ENCODE data around the gene NOD2. TPM values are rescaled to one million over a fixed set of nuclear protein-coding genes. Genes with fewer than 3 reads are reported as not detected.
A peak's percentile ranks its signal among the peaks of the same experiment; 100 is the strongest.

The NOD2 gene
- total RNA-seq, 1 donor from 2014 or later: 8.3 TPM

GRCh38 chr16:50664270-50664669 lies 29.1 kb upstream of the NOD2 start:
- H3K27me3 Mint-ChIP-seq: no peaks in the 10 kb centered on the region
- H3K4me3 Mint-ChIP-seq: no peak overlapping the region
- intact Hi-C loops (cut with micrococcal nuclease): loop anchor here (10.0 kb wide), 1 partner anchor 119 kb away; the partner anchor contains the start of gene NKD1

GRCh38 chr16:50665128-50665878 lies 28.1 kb upstream of the NOD2 start:
- H3K9me3 Mint-ChIP-seq: peaks cover 4% of the 10 kb centered on the region
- H3K4me3 Mint-ChIP-seq: peak overlapping the region; percentile 71
- intact Hi-C loops (cut with micrococcal nuclease): loop anchor here (1.0 to 10.0 kb wide), 5 partner anchors 121 to 638 kb away; partner anchors contain the start of genes BRD7, CNEP1R1 and NKD1
- H3K27me3 Mint-ChIP-seq: no peaks in the 10 kb centered on the region
- peak; percentile 97 for DNase-seq
- H3K27ac Mint-ChIP-seq: peak overlapping the region; percentile 53
- H3K36me3 Mint-ChIP-seq (ENCODE audit: low read depth): peaks cover 23% of the 10 kb centered on the region
- peaks cover 42% of the 10 kb centered on the region for H3K4me1 Mint-ChIP-seq

More at GRCh38 chr16:50664270-50664669, 29.1 kb upstream of the NOD2 start:
- Mint-ChIP-seq H3K27ac (no peak overlapping the region), H3K9me3 (peaks cover 4% of the 10 kb centered on the region), H3K4me1 (peaks cover 41% of the 10 kb centered on the region), H3K36me3 (ENCODE audit: low read depth) (peaks cover 20% of the 10 kb centered on the region)
- no peak for DNase-seq

- H3K27me3 Mint-ChIP-seq: no peaks in the 10 kb centered on the region
- peaks cover 39% of the 10 kb centered on the region for H3K36me3 Mint-ChIP-seq (ENCODE audit: low read depth)
- peak; percentile 84 for DNase-seq
- peak overlapping the region; percentile 92 for H3K27ac Mint-ChIP-seq
- intact Hi-C loops (cut with micrococcal nuclease): loop anchor here (1.0 to 10.0 kb wide), 8 partner anchors 18 to 640 kb away; partner anchors contain the start of genes BRD7, CNEP1R1 and NKD1
- H3K9me3 Mint-ChIP-seq: peaks cover 11% of the 10 kb centered on the region
- H3K4me3 Mint-ChIP-seq: peak overlapping the region; percentile 81
- H3K4me1 Mint-ChIP-seq: peaks cover 46% of the 10 kb centered on the region
These were observed 26.5 kb upstream of the NOD2 start for GRCh38 chr16:50666658-50667496.

GRCh38 chr16:50667497-50668367 lies 25.7 kb upstream of the NOD2 start:
- Mint-ChIP-seq H3K9me3 (peaks cover 13% of the 10 kb centered on the region), H3K27ac (peak overlapping the region; percentile 92), H3K4me3 (peak overlapping the region; percentile 81), H3K27me3 (no peaks in the 10 kb centered on the region), H3K4me1 (peaks cover 46% of the 10 kb centered on the region), H3K36me3 (ENCODE audit: low read depth) (peaks cover 43% of the 10 kb centered on the region)
- intact Hi-C loops (cut with micrococcal nuclease): loop anchor here (1.0 to 10.0 kb wide), 7 partner anchors 17 to 640 kb away; partner anchors contain the start of genes BRD7, CNEP1R1 and NKD1
- peak; percentile 71 for DNase-seq

GRCh38 chr16:50668368-50669008 lies 24.9 kb upstream of the NOD2 start:
- Mint-ChIP-seq H3K4me1 (peaks cover 46% of the 10 kb centered on the region), H3K27ac (peak overlapping the region; percentile 92), H3K36me3 (ENCODE audit: low read depth) (peaks cover 49% of the 10 kb centered on the region), H3K4me3 (peak overlapping the region; percentile 6), H3K9me3 (peaks cover 16% of the 10 kb centered on the region), H3K27me3 (no peaks in the 10 kb centered on the region)
- intact Hi-C loops (cut with micrococcal nuclease): loop anchor here (5.0 to 10.0 kb wide), 4 partner anchors 124 to 641 kb away; partner anchors contain the start of genes BRD7, CNEP1R1 and NKD1
- no peak for DNase-seq

GRCh38 chr16:50669741-50670140 lies 23.7 kb upstream of the NOD2 start:
- intact Hi-C loops (cut with micrococcal nuclease): loop anchor here (5.0 to 10.0 kb wide), 4 partner anchors 125 to 642 kb away; partner anchors contain the start of genes BRD7, CNEP1R1 and NKD1
- H3K9me3 Mint-ChIP-seq: peaks cover 16% of the 10 kb centered on the region
- peaks cover 41% of the 10 kb centered on the region for H3K4me1 Mint-ChIP-seq
- no peak for DNase-seq
- H3K27me3 Mint-ChIP-seq: no peaks in the 10 kb centered on the region
- peaks cover 55% of the 10 kb centered on the region for H3K36me3 Mint-ChIP-seq (ENCODE audit: low read depth)
- H3K27ac Mint-ChIP-seq: no peak overlapping the region
- H3K4me3 Mint-ChIP-seq: no peak overlapping the region

GRCh38 chr16:50670476-50670875 lies 22.9 kb upstream of the NOD2 start:
- peaks cover 62% of the 10 kb centered on the region for H3K36me3 Mint-ChIP-seq (ENCODE audit: low read depth)
- no peak overlapping the region for H3K27ac Mint-ChIP-seq
- H3K9me3 Mint-ChIP-seq: peaks cover 16% of the 10 kb centered on the region
- peaks cover 35% of the 10 kb centered on the region for H3K4me1 Mint-ChIP-seq
- H3K27me3 Mint-ChIP-seq: no peaks in the 10 kb centered on the region
- intact Hi-C loops (cut with micrococcal nuclease): no loop called here
- no peak for DNase-seq
- H3K4me3 Mint-ChIP-seq: no peak overlapping the region

- Mint-ChIP-seq H3K9me3 (peaks cover 16% of the 10 kb centered on the region), H3K4me1 (peaks cover 34% of the 10 kb centered on the region), H3K27me3 (no peaks in the 10 kb centered on the region), H3K36me3 (ENCODE audit: low read depth) (peaks cover 74% of the 10 kb centered on the region), H3K4me3 (no peak overlapping the region), H3K27ac (peak overlapping the region; percentile 12)
- DNase-seq: peak; percentile 90
- intact Hi-C loops (cut with micrococcal nuclease): loop anchor here (1.0 kb wide), 2 partner anchors 76 to 135 kb away; no protein-coding TSS in a partner anchor
These were observed 21.7 kb upstream of the NOD2 start for GRCh38 chr16:50671644-50672260.

- DNase-seq: no peak
- Mint-ChIP-seq H3K36me3 (ENCODE audit: low read depth) (peaks cover 86% of the 10 kb centered on the region), H3K4me1 (peaks cover 30% of the 10 kb centered on the region), H3K9me3 (peaks cover 16% of the 10 kb centered on the region), H3K4me3 (no peak overlapping the region), H3K27me3 (no peaks in the 10 kb centered on the region), H3K27ac (no peak overlapping the region)
- intact Hi-C loops (cut with micrococcal nuclease): no loop called here
These were observed 19.7 kb upstream of the NOD2 start for GRCh38 chr16:50673496-50674275.

GRCh38 chr16:50674831-50675230 lies 18.6 kb upstream of the NOD2 start:
- Mint-ChIP-seq H3K9me3 (peaks cover 16% of the 10 kb centered on the region), H3K27me3 (no peaks in the 10 kb centered on the region), H3K36me3 (ENCODE audit: low read depth) (peaks cover 88% of the 10 kb centered on the region), H3K27ac (no peak overlapping the region), H3K4me1 (peaks cover 35% of the 10 kb centered on the region), H3K4me3 (no peak overlapping the region)
- intact Hi-C loops (cut with micrococcal nuclease): no loop called here
- DNase-seq: no peak

GRCh38 chr16:50675686-50676610 lies 17.5 kb upstream of the NOD2 start:
- Mint-ChIP-seq H3K36me3 (ENCODE audit: low read depth) (peaks cover 82% of the 10 kb centered on the region), H3K4me1 (peaks cover 38% of the 10 kb centered on the region), H3K27me3 (no peaks in the 10 kb centered on the region), H3K9me3 (peaks cover 16% of the 10 kb centered on the region), H3K4me3 (no peak overlapping the region), H3K27ac (peak overlapping the region; percentile 44)
- intact Hi-C loops (cut with micrococcal nuclease): no loop called here
- DNase-seq: no peak
